ENCODE results near the gene CROCC2. TPM values are rescaled to one million over a fixed set of nuclear protein-coding genes. Genes with fewer than 3 reads are reported as not detected.

Gene CROCC2
- total RNA-seq (10 to 100 TPM in 1 of 2 donors, 1 to 10 TPM in 1; 5.6 to 17.4 TPM), polyA plus RNA-seq (1 to 10 TPM; 1.3 to 3.1 TPM)
- long read RNA-seq, donor 1: 0 reads
- long read RNA-seq, donor 2: 0 reads
- long read RNA-seq, donor 3: 0 reads
- long read RNA-seq, donor 4: 0 reads
- long read RNA-seq, donor 5: 0 reads

DNA sequence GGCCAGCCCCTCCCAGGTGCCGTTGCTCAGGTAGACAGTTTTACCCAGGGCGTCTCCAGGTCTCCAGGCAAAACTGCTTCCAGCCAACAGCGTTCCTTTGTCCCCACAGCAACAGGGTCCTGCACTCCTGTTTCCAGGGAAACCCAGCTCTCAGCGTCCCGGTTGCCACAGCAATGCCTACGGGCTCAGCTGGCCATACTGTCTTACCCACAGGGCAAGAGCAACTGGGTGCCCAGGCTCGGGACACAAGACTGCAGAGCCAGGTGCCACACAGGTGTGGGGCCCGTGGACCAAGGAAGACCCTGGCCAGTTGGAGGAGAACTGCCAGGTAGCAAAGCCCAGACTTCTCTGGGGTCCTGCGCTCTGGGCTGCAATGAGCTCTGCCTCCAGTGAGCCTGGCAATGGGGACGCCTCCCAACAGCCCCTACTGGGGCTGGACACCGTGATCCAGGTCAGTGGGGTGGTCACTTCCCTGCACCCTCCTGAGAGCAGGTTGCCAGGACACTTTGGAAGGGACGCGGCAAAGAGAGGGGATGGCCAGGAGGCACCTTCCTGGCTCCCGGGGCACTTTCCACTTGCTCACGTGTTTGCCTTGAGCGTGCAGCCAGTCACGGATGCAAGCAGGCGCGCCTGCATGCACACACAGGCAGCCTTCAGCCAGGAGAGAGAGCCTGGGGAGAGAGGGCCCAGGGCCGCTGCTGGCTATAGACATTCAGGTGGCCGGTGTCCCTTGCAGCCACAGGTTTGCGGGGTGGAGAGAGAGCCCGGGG is at the start of gene CROCC2:
Gene CROCC2, plus strand, starts transcription at position 196 of the 770 bp plus-strand sequence. Its CDS starts 178 bp downstream, at position 374.
- no peaks in the 10 kb centered on the region for H3K9me3 ChIP-seq (ENCODE audit: control insufficient read depth in 4 of 4, insufficient read depth in 3 of 4, low read length in 3 of 4)
- WGBS, 2 donors: 66 to 83% methylated on average over 23 of the region's 23 CpGs
- ATAC-seq (ENCODE audit: insufficient read depth, low FRiP score) (no peak), DNase-seq (peak; percentile 60 to 69 (median 64))
- H3K9ac ChIP-seq (ENCODE audit: insufficient read depth in 1 of 2, low read length in 2 of 2): no peak within 1 kb of the TSS
- no peak within 1 kb of the TSS for H3K4me3 ChIP-seq
- TF ChIP-seq, protein P1, sequence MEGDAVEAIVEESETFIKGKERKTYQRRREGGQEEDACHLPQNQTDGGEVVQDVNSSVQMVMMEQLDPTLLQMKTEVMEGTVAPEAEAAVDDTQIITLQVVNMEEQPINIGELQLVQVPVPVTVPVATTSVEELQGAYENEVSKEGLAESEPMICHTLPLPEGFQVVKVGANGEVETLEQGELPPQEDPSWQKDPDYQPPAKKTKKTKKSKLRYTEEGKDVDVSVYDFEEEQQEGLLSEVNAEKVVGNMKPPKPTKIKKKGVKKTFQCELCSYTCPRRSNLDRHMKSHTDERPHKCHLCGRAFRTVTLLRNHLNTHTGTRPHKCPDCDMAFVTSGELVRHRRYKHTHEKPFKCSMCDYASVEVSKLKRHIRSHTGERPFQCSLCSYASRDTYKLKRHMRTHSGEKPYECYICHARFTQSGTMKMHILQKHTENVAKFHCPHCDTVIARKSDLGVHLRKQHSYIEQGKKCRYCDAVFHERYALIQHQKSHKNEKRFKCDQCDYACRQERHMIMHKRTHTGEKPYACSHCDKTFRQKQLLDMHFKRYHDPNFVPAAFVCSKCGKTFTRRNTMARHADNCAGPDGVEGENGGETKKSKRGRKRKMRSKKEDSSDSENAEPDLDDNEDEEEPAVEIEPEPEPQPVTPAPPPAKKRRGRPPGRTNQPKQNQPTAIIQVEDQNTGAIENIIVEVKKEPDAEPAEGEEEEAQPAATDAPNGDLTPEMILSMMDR (IDR thresholded peaks at IDR 0.05; ENCODE audit: control extremely low read depth, extremely low read depth): no peak
- H3K27me3 ChIP-seq (ENCODE audit: control insufficient read depth in 3 of 3, insufficient read depth in 3 of 3, low read length in 2 of 3): no peaks in the 10 kb centered on the region
- no peaks in the 10 kb centered on the region for H3K36me3 ChIP-seq (ENCODE audit: control insufficient read depth in 4 of 4, insufficient read depth in 4 of 4, low read length in 4 of 4)
- peaks cover 0 to 11% (median 0%) of the 10 kb centered on the region in 5 donors for H3K4me1 ChIP-seq (ENCODE audit: control insufficient read depth in 5 of 5, insufficient read depth in 5 of 5, low read length in 5 of 5)
- no peak within 1 kb of the TSS for H3K27ac ChIP-seq (ENCODE audit: low read depth in 1 of 2, low read length in 1 of 2)

DNA sequence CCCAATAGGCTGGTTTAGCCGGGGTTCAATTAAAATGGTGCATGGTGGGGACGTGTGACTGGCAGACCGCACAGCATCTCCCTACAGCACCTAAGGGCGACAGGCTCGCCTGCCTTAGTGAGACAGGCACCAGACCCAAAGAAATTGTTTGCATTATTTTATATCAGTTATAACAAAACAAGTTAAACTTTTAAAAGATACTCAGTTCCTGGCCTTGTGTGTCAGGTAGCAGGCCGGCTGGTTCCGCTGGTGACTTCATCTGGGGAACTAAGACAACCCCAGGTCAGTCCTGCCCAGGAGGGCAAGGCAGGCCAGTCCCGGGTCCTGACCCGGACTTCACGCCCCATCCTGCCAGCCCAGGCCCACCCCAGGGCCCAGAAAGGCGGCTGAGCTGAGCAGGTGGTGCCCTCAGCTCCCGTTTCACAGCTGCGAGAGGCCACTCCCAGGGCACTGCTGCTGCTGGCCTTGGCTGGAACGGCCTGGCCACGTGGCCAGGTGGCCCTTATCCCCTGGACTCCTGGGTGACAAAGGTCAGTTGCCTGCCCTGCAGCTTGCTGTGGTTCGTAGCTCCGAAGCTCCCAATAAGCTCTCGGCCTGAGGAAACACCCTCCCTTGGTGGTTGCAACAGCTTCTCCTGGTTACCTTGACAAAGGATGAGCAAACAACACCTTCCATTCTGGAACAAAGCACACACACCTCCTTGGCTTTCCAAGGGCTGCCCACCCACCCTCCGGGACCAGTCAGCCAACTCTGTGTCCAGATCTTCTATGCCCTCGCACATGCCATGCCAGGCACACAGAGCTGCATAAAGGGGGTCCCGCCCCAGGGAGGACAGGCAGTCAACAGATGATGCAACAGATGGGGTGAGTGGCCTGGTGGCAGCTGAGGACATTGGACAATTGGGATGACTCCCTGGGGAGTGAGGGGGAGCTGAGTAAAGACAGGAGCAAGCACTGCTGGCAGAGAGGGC is 48.8 kb upstream of the CROCC2 start:
- Histone ChIP-seq H3K9me3 (ENCODE audit: control insufficient read depth in 4 of 4, insufficient read depth in 3 of 4, low read length in 3 of 4) (peaks cover 0 to 6% (median 0%) of the 10 kb centered on the region in 4 donors), H3K27me3 (ENCODE audit: control insufficient read depth in 3 of 3, insufficient read depth in 3 of 3, low read length in 2 of 3) (no peaks in the 10 kb centered on the region), H3K27ac (ENCODE audit: low read depth in 1 of 2, low read length in 1 of 2) (no peak overlapping the region), H3K9ac (ENCODE audit: insufficient read depth in 1 of 2, low read length in 2 of 2) (no peak overlapping the region), H3K4me1 (ENCODE audit: control insufficient read depth in 5 of 5, insufficient read depth in 5 of 5, low read length in 5 of 5) (no peaks in the 10 kb centered on the region), H3K36me3 (ENCODE audit: control insufficient read depth in 4 of 4, insufficient read depth in 4 of 4, low read length in 4 of 4) (no peaks in the 10 kb centered on the region), H3K4me3 (no peak overlapping the region)
- WGBS, 2 donors: 87 to 89% methylated on average over 21 of the region's 21 CpGs
- TF ChIP-seq, protein P1 (IDR thresholded peaks at IDR 0.05; ENCODE audit: control extremely low read depth, extremely low read depth): no peak
- DNase-seq (no peak), ATAC-seq (ENCODE audit: insufficient read depth, low FRiP score) (no peak)

DNA sequence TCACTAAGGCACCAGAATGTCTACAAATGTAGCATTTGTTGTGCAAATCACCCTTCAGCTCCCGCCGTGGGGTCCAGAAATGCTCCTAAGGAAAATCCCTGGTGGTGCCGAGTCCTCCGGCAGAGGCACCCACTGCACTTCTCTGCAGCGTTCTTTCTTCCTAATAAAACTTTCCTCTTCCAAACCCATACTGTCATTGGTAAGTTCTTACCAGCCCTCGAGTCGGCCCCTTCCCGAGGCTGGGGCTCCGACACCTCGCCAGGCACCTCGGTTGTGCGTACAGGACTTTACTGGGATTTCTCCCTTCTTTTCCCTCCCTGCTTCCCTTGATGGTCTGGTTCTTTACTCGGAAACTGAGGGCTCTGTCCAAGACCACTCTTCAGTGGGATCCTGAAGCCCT is 47.8 kb upstream of the CROCC2 start:
- no peaks in the 10 kb centered on the region for H3K4me1 ChIP-seq (ENCODE audit: control insufficient read depth in 5 of 5, insufficient read depth in 5 of 5, low read length in 5 of 5)
- ATAC-seq (ENCODE audit: insufficient read depth, low FRiP score): no peak

More for the DNA sequence above, 47.8 kb upstream of the CROCC2 start:
- DNase-seq: no peak
- Histone ChIP-seq H3K27me3 (ENCODE audit: control insufficient read depth in 3 of 3, insufficient read depth in 3 of 3, low read length in 2 of 3) (no peaks in the 10 kb centered on the region), H3K27ac (ENCODE audit: low read depth in 1 of 2, low read length in 1 of 2) (no peak overlapping the region), H3K4me3 (no peak overlapping the region), H3K9me3 (ENCODE audit: control insufficient read depth in 4 of 4, insufficient read depth in 3 of 4, low read length in 3 of 4) (peaks cover 0 to 6% (median 0%) of the 10 kb centered on the region in 4 donors), H3K36me3 (ENCODE audit: control insufficient read depth in 4 of 4, insufficient read depth in 4 of 4, low read length in 4 of 4) (no peaks in the 10 kb centered on the region), H3K9ac (ENCODE audit: insufficient read depth in 1 of 2, low read length in 2 of 2) (no peak overlapping the region)
- WGBS, 2 donors: 92 to 96% methylated on average over 13 of the region's 13 CpGs
- TF ChIP-seq, protein P1 (IDR thresholded peaks at IDR 0.05; ENCODE audit: control extremely low read depth, extremely low read depth): no peak

Measured in lung (tissue), 16 donors.